GM19035 (cell line): Measurements from ENCODE around the gene SORL1.
"Not testable (repeated sequence)": the region's sequence is repeated elsewhere in the genome, so short reads cannot be mapped to it uniquely, and the experiment has no call there.

Source experiments
- ATAC-seq: cut with Tn5 transposase; IDR thresholded peaks from one replicate; pipeline ENCODE4 v1.9.1; 2021; ENCODE audit not compliant: unreplicated experiment

The SORL1 gene

GRCh38 chr11:121451986-121452608 lies at the start of gene SORL1:
Gene SORL1 (plus strand): TSS chr11:121452314. CDS start chr11:121452332, 18 bp downstream.
- ATAC-seq: peak; percentile 63

DNA sequence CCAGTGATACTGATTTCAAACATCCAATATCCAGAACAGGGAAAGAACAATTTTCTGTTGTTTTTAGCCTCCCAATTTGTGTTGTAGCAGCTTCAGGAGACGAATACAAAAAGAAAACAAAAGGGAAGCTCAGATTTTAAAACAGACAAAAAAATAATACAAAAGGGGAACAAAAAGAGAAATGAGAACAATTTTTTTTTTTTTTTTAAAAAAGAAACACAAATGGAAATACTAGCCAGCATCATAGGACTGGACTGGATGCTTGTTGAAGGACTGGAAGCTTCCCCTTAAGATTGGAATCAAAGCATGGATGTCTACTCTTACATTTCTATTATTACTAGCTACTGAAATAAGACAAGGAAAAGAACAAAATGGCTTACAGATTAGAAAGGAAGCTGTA lies 46.5 kb upstream of the SORL1 start:
- no peak for ATAC-seq

DNA sequence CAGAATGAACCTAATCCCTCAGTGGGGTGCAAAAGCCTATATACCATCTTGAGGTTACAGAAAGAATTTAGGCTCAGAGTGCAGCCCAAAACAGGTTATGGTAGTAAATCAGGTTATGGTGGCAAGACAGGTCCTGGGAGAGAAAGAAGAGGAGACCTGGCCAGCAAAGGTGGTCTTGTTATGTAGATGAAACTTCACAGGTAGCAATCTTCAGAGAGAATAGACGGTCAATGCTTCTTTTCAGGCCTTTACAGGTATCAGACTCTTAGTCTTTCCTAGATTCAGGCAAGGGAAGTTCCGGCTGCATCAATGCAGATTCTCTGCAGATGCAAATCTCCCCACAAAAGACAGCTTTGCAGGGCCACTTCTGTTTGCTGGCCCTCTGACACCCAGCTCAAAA lies 45.8 kb upstream of the SORL1 start:
- ATAC-seq: no peak

DNA sequence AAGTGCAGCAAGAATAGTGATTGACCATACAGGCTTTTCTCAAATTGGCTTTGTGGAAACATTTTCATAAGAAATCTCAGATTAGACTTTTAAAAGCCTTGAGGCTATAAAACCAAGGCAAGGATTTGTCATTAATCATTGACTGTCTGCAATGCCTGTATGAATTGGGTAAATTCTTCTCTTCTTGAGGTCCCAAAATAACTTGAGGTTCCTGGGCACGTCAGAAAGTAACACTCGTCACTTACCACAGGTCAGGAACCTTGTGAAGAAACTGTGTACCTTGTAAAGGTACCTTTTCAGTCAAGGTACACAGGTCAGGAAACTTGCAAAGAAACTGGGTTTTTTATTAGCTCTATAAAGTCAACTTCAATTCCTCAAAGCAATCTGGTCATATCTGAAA lies 43.3 kb upstream of the SORL1 start:
- no peak for ATAC-seq

- not testable (repeated sequence) for ATAC-seq
Observed at GRCh38 chr11:121410041-121410440, 42.1 kb upstream of the SORL1 start.

- not testable (repeated sequence) for ATAC-seq
Observed at GRCh38 chr11:121411330-121411729, 40.8 kb upstream of the SORL1 start.

GRCh38 chr11:121412000-121412587 lies 40.0 kb upstream of the SORL1 start:
- ATAC-seq: no peak

DNA sequence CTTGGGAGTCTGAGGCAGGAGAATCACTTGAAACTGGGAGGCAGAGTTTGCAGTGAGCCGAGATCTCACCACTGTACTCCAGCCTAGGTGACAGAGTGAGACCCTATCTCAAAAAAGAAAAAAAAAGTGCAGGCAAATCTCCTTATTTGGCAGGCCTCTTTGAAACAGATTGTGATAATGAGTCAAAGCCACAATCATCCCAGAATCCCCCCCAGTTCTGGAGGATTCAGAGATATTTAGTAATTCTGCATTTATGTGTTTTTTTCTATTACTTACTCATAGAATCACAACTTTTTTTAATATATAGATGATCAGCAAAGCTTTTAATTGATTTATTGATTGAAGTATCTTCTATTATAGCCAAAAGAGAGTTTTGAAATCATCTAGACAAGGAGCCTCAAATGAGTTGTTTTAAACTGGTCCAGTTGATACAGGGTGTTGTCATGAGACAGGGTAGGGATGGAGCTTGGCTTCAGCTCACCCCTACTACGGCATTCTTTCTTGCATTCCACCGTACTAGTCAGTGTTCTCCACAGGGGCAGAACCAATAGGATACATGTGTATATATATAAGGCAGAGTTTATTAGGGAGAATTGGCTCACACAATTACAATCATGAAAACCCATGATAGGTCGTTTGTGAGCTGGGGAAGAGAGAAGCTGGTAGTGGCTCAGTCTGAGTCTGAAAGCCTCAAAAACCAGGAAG lies 39.3 kb upstream of the SORL1 start:
- no peak for ATAC-seq

DNA sequence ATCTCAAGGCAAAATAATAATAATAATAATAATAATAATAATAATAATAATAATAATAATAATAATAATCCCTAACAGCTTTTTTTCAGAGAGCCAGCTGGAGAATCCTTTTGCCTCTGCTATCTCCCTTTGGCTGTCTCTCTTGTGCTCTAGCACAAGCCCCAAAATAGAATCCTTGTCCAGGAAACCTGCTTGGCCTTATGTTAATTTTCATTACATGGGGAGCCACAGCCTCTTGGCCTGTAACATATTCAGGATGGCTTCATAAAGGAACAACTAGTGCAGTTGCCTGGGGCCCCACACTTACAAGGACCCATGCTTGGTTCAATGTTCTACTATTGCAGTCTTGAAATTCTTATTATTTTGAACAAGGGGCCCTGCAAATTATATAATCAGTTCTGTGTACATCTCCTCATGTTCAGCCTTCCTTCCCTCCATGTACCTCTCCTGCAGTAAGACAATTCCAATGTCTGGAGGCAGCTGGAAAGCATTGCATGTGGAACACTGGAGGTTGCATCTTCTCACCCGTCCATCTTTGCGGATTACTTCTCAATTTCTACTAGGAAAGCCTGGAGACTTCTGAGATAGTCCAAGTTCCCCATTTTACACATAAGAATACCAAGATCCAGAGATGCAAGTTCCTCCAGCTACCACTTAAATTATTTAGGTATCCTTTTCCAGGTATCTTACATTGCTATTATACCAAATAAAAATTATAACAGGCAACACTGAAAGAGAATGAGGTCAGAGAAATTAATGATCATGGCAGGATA lies 37.8 kb upstream of the SORL1 start:
- ATAC-seq: no peak

DNA sequence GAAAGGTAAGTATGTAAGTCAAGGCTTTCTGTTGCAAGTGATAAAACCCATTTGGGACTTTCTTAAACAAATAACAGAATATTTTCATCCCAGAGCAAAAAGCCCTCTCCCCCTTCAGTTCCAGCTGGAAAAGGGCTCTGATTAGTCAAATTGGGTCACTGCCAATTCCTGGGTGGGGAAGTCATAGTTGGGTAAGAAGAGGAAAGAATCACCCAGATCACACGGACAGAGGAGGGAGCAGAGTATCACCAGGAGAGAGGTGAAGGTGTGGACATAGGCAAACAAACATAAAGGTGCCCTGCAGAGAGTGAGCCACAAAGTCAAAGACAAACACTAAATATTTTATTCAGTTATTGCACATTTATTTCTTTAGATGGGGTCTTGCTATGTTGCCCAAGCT lies 36.3 kb upstream of the SORL1 start:
- no peak for ATAC-seq

- no peak for ATAC-seq
Observed at GRCh38 chr11:121417055-121417551, 35.0 kb upstream of the SORL1 start.

DNA sequence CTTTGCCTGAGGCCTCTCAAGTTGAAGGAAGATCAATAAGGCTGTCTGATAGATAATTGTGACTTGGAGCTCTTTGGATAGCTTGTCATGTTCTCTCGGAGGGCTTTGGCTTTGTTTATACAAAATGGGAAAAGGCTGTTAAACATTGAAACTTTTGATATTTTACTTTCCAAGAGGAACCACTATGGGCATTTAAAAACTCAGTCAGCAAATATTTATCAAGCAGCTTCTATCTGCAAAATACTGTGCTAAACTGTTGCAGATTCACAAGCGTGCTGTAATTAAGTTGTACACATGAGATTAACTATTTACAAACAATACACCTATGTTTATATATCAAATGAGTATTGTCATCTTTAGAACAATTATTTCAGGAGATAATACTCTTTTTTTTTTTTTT lies 34.5 kb upstream of the SORL1 start:
- no peak for ATAC-seq

- no peak for ATAC-seq
Observed at GRCh38 chr11:121418625-121419114, 33.4 kb upstream of the SORL1 start.

DNA sequence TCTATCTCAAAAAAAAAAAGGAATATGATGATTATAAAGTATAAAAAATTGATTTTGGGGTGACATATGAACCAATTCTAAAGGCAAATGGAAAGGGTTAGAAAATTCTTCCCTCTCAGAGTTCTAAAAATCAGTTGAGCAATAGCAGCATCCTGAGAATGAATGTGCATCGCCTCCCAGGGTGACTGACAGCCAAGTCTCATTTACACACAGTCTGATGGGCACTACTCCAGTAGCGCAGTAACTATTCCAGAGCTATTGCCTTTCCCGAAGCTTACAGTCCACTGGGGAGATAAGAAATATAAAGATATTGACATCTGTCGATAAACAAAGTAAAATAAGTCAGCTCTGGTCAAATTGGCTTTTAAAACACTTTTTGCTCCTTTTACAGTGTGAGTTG lies 32.3 kb upstream of the SORL1 start:
- no peak for ATAC-seq

DNA sequence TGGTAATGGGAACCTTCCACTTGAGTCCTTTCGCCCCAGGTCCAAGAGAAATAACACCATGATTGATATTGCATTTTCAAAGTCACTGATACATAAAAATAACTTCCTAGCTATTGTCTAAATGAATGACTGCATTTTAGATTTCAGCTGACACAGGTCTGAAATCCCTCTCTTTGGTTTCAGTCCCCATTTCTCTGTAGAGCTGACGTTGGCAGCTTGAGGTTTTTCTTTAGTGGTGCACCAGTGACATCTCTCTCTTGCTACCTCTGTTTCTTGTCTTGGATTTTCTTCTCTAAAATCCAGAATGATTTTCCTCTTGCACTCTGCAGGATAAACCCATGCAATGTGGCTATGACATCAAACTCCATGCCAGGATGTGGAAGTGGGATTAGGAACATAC lies 31.7 kb upstream of the SORL1 start:
- ATAC-seq: no peak

DNA sequence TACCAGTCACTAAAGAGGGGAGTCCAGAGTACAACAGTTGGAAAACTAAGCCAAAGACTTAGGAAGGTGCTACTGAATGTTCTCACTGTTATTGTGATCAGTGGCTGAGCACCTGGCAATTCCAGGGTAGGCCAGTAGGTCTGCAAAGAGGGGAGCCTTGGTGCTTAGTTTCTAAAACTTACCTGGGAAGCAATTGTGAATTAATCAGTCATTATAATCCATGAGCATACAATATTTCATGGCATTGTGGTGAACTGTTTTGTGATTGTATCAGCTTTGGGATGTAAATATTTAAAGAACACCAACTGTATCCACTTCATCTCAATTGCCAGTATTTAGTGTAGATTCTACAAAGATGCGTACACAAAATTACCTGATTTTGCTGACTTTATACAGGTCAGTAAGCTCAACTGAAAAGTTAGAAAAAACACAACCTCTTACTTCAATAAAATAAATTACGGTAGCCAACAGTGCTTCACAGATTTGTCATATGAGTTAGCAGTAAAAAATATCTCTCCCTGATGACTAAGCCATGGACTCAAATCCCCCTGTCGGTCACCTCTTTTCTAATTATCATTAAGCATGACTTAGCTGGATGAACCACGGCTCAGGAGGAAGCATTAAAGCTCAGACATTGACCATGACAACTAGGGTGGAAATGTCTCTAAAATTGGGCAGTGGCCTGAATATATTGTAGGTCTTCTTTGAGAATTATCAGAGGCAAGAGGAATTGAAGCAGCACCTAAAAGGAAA lies 30.8 kb upstream of the SORL1 start:
- no peak for ATAC-seq

GRCh38 chr11:121422675-121423074 lies 29.4 kb upstream of the SORL1 start:
- no peak for ATAC-seq

DNA sequence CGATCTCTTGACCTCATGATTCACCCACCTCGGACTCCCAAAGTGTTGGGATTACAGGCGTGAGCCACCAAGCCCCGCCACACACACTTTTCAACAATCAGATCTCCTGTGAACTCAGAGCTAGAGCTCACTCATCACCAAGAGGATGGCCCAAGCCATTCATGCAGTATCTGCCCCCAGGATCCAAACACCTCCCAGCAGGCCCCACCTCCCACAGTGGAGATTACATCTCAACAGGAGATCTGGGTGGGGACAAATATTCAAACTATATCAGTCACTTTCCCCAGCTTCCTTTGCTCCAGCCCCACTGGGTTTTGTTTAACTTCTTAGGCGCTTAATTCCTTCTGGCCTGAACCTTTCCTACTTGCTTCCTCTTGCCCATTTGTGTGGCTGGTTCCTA lies 26.3 kb upstream of the SORL1 start:
- ATAC-seq: no peak

GRCh38 chr11:121426476-121427399 lies 25.4 kb upstream of the SORL1 start:
- no peak for ATAC-seq

GRCh38 chr11:121427400-121427744 lies 24.7 kb upstream of the SORL1 start:
- no peak for ATAC-seq
